NCI-H345 treated with DMSO at 0.1 percent for 48 hours (cell line): Measurements from ENCODE around the gene SATB1.

ENCODE experiments used
- DNase-seq: peaks from one replicate; lab custom pipeline; 2025; ENCODE audit not compliant: unreplicated experiment; lab: John Stamatoyannopoulos, UW

The SATB1 gene

GRCh38 chr3:18402239-18402799, 22.8 kb downstream of the SATB1 start:
- DNase-seq, result no peak

- DNase-seq, result no peak
Measured at GRCh38 chr3:18401300-18401961, 23.7 kb downstream of the SATB1 start.

DNA sequence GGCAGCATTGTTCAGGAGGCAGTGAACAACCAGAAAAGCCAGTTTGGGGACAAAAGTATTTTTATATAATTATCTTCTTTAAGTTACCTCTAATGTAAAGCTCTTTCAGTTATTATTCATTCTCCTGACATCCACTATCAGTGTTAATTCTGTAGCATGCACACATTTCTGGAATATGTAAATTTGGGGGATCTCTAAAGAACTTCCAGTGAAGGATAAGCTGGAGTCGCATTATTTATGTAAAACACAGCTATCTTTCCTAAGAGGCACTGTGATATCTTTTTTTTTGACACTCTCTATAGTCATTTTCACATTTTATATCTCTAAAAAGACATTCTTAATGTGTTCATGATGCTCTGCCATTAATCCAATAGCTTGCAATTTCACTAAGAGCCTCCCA, 26.7 kb downstream of the SATB1 start:
- DNase-seq, result no peak

GRCh38 chr3:18396428-18396827, 28.7 kb downstream of the SATB1 start:
- no peak for DNase-seq

GRCh38 chr3:18394384-18394995, 30.6 kb downstream of the SATB1 start:
- no peak for DNase-seq

- DNase-seq, result no peak
Measured at GRCh38 chr3:18393906-18394305, 31.2 kb downstream of the SATB1 start.

- no peak for DNase-seq
Measured at GRCh38 chr3:18390024-18390660, 35.0 kb downstream of the SATB1 start.

DNA sequence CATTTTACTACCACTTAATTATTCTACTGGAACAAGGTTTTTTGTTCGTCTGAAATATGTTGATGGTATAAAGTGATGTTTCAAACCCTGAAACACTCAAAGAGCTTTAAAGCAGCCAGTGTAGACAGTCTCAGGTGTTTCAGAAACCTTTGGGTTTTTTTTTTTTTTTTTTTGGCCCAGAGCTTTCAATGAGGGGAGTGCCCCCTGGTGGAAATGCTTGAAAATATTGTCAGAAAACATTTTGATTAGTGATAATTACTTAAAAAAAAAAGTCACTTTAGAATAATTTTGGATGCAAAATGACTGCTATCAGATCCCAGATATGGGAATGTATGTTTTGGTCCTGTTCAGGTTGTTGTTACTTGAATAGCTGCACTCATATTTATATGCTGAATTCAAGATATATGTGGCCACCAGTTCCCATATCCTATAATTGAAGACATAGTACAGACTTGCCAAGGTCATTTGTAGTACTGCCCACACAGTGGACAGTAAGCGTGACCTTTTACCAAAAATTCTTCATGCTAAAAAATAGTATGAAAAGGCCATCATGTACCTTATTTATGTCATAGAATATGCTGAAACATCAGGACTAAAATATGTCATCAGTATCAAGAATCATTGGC, 35.9 kb downstream of the SATB1 start:
- peak; percentile 0 for DNase-seq

DNA sequence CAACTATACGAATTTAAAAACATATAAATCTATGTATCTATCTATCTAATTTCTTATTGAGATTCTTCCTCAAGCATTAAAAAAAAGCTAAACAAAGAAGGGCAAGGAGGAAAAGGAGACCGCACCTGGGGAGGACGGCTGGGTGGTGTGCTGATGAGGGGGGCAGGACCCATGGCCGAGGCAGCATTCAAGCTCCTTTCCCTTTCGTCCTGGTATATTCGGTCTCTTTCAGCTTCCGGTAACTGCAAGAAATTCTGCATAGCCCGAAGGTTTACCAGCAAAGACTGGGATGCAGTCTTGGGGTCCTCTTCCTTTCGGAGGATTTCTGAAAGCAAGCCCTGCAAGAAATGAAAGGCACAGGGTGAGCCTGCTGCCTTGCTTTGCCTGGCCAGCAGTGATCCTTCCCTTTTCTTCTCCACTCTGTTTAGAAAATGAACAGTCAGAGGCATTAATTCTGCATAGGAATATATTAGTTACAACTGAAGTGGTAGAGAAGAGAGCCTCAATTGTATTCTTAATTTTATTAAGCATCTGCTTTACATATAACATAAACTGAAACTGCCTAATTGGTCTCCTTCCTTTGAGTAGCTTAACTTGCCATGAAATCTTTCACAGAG, 38.8 kb downstream of the SATB1 start:
- DNase-seq, result no peak

- no peak for DNase-seq
Measured at GRCh38 chr3:18385706-18386105, 39.4 kb downstream of the SATB1 start.

GRCh38 chr3:18382760-18383369, 42.3 kb downstream of the SATB1 start:
- no peak for DNase-seq

- no peak for DNase-seq
Measured at GRCh38 chr3:18379647-18380046, 45.5 kb downstream of the SATB1 start.

DNA sequence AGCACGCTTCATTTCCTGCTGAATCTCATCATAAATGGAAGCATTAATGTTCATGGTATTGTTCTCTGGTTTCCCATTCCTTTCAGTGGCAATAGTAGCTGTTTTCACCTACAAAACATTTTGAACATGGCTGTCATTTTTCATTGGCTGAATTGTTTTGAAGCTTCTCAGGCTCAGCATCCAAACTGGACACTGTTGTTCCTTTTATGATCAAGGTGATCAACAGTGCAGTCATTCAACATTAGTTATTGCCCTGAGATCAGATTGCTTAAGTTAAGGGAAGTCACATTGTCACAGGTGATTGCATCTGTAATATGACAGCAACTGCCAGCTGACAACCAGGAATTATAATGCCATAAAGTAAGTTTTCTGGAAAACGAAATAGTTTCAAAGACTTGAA, 46.9 kb downstream of the SATB1 start:
- peak; percentile 19 for DNase-seq

DNA sequence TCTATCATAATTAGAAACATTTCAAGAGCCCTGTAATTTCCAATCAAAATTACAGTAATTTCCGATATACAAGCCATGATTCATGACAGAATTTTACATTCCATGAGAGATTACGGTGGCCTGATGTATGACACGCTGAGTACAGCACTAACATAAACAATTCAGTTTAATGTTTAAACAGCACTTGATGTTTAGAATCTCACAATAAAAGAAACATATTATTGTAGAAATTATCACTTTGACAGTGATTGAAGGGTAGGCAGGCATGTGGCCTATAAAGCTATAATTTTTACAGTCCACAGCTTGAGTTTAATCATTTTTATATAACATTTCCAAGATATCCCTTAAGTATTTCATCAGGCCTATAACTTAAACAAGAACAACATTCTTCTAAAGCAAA, 48.5 kb downstream of the SATB1 start:
- no peak for DNase-seq

- no peak for DNase-seq
Measured at GRCh38 chr3:18372786-18373405, 52.2 kb downstream of the SATB1 start.

- no peak for DNase-seq
Measured at GRCh38 chr3:18370672-18371071, 54.5 kb downstream of the SATB1 start.

GRCh38 chr3:18369551-18370185, 55.5 kb downstream of the SATB1 start:
- DNase-seq, result no peak

GRCh38 chr3:18366258-18366657, 58.9 kb downstream of the SATB1 start:
- no peak for DNase-seq

GRCh38 chr3:18363338-18363737, 61.8 kb downstream of the SATB1 start:
- DNase-seq, result no peak

DNA sequence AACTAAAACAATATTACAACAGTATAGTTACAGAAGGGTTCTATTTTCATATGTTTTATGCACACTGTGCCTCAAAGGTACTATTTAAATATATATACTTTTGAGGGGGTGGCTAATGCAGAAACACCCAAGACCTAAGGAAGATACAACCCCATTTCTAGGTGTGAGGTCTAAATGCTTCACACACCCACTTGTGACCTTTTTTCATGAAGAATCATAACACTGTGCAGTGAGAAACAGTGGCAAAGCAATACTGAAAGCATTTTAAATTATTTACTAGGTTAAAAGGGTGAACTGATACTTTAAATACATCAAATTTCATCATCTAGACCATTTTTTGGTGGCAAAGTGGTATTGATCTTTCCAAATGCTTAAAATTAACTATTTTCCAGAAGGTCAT, 67.4 kb downstream of the SATB1 start:
- DNase-seq, result no peak
